ENCODE results near the gene RPS17. TPM values are rescaled to one million over a fixed set of nuclear protein-coding genes. Genes with fewer than 3 reads are reported as not detected.
"Not testable (repeated sequence)": the region's sequence is repeated elsewhere in the genome, so short reads cannot be mapped to it uniquely, and the experiment has no call there.

RPS17 gene
- total RNA-seq, 1 experiment from 2014 or later: 1,992 TPM

DNA sequence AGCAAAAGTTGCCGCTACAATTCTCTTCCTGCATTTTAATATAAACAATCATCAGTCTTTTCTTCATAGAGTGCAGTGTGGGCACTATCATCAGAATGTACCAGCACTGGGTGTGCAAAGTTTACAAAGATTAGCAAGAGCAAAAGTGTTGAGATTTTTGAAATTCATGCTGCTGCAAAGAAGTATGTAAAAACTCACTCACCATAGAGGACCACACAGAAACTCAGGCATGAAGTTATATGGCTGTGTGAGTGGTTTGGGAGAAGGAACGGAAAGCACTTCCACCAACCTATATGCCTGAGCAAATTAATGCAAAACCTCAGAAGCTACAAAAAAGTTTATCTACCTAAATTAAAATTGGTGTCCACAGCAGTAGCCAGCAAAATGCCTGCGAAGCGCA, 32.6 kb downstream of the RPS17 start:
- BruUV-seq (replicated peaks); H3K9me3 ChIP-seq; intact Hi-C loops (cut with micrococcal nuclease; ENCODE audit: unreplicated experiment); POLR2A ChIA-PET; H3K9me3 Mint-ChIP-seq (ENCODE audit: unreplicated experiment); H3K4me1 ChIP-seq; H3K4me3 ChIP-seq (ENCODE audit: low read depth, low read length); CTCF ChIA-PET; DNase-seq; H3K27me3 ChIP-seq (replicated peaks; ENCODE audit: control insufficient read depth, insufficient read depth, low read length); H3K27me3 Mint-ChIP-seq (ENCODE audit: insufficient read depth, unreplicated experiment); H3K36me3 Mint-ChIP-seq (ENCODE audit: insufficient read depth, unreplicated experiment); H3K4me1 Mint-ChIP-seq (ENCODE audit: low read depth, unreplicated experiment); H3K27ac Mint-ChIP-seq (ENCODE audit: unreplicated experiment); H3K4me3 Mint-ChIP-seq (ENCODE audit: unreplicated experiment); H3K36me3 ChIP-seq (ENCODE audit: control insufficient read depth, insufficient read depth, low read length): not testable (repeated sequence)

DNA sequence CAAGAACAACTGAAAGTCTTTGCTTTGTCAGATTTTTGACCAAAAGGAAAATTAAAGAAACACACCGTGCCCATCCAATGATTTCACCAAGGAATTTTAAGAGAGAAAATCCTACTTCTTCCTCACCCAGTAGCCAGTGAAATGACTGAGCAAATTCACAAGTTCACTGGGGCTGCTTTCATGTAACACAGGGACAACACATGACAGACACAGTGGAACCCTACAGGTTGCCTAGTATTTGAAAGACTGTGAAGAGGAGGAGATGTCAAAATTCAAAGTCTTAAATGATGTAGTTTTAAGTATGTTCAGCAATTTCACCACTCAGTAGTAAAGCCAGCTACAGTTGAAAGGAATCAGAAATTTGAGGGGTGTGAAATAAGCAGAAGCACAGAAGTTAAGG, 33.2 kb downstream of the RPS17 start:
- POLR2A ChIA-PET; H3K9me3 ChIP-seq; H3K36me3 ChIP-seq (ENCODE audit: control insufficient read depth, insufficient read depth, low read length); H3K4me1 Mint-ChIP-seq (ENCODE audit: low read depth, unreplicated experiment); H3K36me3 Mint-ChIP-seq (ENCODE audit: insufficient read depth, unreplicated experiment); CTCF ChIA-PET; H3K27me3 Mint-ChIP-seq (ENCODE audit: insufficient read depth, unreplicated experiment); H3K4me1 ChIP-seq; H3K27me3 ChIP-seq (replicated peaks; ENCODE audit: control insufficient read depth, insufficient read depth, low read length); BruUV-seq (replicated peaks); H3K9me3 Mint-ChIP-seq (ENCODE audit: unreplicated experiment); intact Hi-C loops (cut with micrococcal nuclease; ENCODE audit: unreplicated experiment); H3K27ac Mint-ChIP-seq (ENCODE audit: unreplicated experiment); H3K4me3 ChIP-seq (ENCODE audit: low read depth, low read length); H3K4me3 Mint-ChIP-seq (ENCODE audit: unreplicated experiment); DNase-seq: not testable (repeated sequence)

DNA sequence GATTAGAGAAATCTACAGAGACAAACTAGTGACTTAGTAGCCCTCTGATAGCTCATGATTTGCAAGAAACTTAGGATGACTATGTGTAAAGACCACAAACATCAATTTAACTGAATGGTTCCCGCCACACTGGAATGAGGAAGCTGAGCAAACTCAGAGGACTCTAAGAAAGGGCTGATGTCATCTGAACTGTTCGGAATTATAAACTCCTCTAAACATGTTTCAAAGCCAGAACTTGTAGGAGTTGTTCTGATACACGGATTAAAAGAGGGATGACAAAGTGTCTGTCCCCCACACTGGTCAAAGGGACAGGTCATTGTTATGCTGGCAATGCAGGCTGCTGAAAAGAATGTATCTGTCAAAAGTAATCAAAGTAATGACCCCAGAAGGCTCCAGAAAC, 34.4 kb downstream of the RPS17 start:
- H3K27me3 Mint-ChIP-seq (ENCODE audit: insufficient read depth, unreplicated experiment); DNase-seq; CTCF ChIA-PET; H3K27ac Mint-ChIP-seq (ENCODE audit: unreplicated experiment); H3K36me3 Mint-ChIP-seq (ENCODE audit: insufficient read depth, unreplicated experiment); H3K4me3 Mint-ChIP-seq (ENCODE audit: unreplicated experiment); H3K4me3 ChIP-seq (ENCODE audit: low read depth, low read length); H3K4me1 ChIP-seq; BruUV-seq (replicated peaks); H3K4me1 Mint-ChIP-seq (ENCODE audit: low read depth, unreplicated experiment); POLR2A ChIA-PET; H3K27me3 ChIP-seq (replicated peaks; ENCODE audit: control insufficient read depth, insufficient read depth, low read length); H3K36me3 ChIP-seq (ENCODE audit: control insufficient read depth, insufficient read depth, low read length); H3K9me3 Mint-ChIP-seq (ENCODE audit: unreplicated experiment); H3K9me3 ChIP-seq; intact Hi-C loops (cut with micrococcal nuclease; ENCODE audit: unreplicated experiment): not testable (repeated sequence)

DNA sequence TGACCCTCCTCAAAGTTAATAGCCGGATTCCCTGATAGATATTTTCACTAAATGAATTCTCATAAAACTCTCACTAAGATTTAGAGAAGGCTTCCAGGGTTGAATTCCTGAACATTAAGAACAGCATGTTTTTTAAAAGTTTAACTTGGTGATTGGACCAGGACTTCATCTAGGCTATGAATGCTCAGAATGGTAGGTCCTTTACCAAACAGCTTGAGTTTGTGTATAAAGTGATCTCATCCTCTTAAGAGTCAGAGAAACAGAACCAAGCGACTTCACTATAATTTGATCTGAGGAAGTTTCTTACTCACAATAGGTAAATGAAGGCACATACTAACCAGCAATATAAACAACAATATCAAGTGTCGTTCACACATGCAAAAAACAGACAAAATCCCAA, 36.2 kb downstream of the RPS17 start:
- POLR2A ChIA-PET; H3K36me3 Mint-ChIP-seq (ENCODE audit: insufficient read depth, unreplicated experiment): not testable (repeated sequence)

DNA sequence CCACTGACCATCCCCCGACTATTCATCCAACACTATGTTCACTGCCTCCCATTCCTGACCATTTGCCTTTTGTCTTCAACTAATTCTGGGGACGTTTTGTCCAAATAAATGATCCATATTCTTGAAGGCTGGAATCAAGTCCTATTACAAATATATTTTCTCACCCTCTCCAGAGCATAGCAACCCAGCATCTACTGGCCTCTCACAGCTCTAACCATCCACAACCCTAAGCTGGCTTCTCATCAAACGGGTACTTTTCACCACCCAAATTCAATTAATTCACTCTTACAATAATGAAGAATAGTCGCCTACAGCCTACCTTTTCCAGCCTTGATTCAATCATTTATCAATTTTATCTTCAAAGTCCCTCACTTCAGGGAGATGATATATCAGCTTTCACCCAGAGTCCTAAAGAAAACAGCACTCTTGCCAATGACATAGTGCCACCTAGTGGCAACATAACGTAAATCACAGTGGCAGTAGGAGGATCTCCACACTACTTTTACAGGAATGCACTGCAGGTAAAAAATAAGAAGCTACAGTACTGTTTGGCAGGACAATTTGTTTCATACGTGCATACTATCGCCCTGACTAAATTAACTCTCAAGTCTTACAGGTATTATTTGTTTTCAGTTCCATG, 37.4 kb downstream of the RPS17 start:
- H3K36me3 Mint-ChIP-seq (ENCODE audit: insufficient read depth, unreplicated experiment); H3K9me3 ChIP-seq; CTCF ChIA-PET; H3K4me3 Mint-ChIP-seq (ENCODE audit: unreplicated experiment); H3K27me3 ChIP-seq (replicated peaks; ENCODE audit: control insufficient read depth, insufficient read depth, low read length); H3K4me3 ChIP-seq (ENCODE audit: low read depth, low read length); H3K36me3 ChIP-seq (ENCODE audit: control insufficient read depth, insufficient read depth, low read length); BruUV-seq (replicated peaks); H3K4me1 Mint-ChIP-seq (ENCODE audit: low read depth, unreplicated experiment); intact Hi-C loops (cut with micrococcal nuclease; ENCODE audit: unreplicated experiment); H3K27me3 Mint-ChIP-seq (ENCODE audit: insufficient read depth, unreplicated experiment); H3K4me1 ChIP-seq; H3K27ac Mint-ChIP-seq (ENCODE audit: unreplicated experiment); POLR2A ChIA-PET; H3K9me3 Mint-ChIP-seq (ENCODE audit: unreplicated experiment): not testable (repeated sequence)
- peak in 1 of 2 experiments; percentile 13 for DNase-seq
- TF ChIP-seq, protein P1, sequence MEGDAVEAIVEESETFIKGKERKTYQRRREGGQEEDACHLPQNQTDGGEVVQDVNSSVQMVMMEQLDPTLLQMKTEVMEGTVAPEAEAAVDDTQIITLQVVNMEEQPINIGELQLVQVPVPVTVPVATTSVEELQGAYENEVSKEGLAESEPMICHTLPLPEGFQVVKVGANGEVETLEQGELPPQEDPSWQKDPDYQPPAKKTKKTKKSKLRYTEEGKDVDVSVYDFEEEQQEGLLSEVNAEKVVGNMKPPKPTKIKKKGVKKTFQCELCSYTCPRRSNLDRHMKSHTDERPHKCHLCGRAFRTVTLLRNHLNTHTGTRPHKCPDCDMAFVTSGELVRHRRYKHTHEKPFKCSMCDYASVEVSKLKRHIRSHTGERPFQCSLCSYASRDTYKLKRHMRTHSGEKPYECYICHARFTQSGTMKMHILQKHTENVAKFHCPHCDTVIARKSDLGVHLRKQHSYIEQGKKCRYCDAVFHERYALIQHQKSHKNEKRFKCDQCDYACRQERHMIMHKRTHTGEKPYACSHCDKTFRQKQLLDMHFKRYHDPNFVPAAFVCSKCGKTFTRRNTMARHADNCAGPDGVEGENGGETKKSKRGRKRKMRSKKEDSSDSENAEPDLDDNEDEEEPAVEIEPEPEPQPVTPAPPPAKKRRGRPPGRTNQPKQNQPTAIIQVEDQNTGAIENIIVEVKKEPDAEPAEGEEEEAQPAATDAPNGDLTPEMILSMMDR (IDR thresholded peaks at IDR 0.05; ENCODE audit: insufficient read depth in 1 of 2, low read depth in 1 of 2, low read length in 1 of 2, severe bottlenecking in 1 of 2, unreplicated experiment in 1 of 2): peak in 1 of 2 experiments; percentile 5

More for the DNA sequence above, 36.2 kb downstream of the RPS17 start:
- H3K9me3 Mint-ChIP-seq (ENCODE audit: unreplicated experiment); H3K27ac Mint-ChIP-seq (ENCODE audit: unreplicated experiment); H3K4me3 Mint-ChIP-seq (ENCODE audit: unreplicated experiment); H3K27me3 Mint-ChIP-seq (ENCODE audit: insufficient read depth, unreplicated experiment); H3K27me3 ChIP-seq (replicated peaks; ENCODE audit: control insufficient read depth, insufficient read depth, low read length); H3K9me3 ChIP-seq; H3K4me1 ChIP-seq; H3K4me3 ChIP-seq (ENCODE audit: low read depth, low read length); H3K36me3 ChIP-seq (ENCODE audit: control insufficient read depth, insufficient read depth, low read length); DNase-seq; BruUV-seq (replicated peaks); intact Hi-C loops (cut with micrococcal nuclease; ENCODE audit: unreplicated experiment); H3K4me1 Mint-ChIP-seq (ENCODE audit: low read depth, unreplicated experiment); CTCF ChIA-PET: not testable (repeated sequence)

DNA sequence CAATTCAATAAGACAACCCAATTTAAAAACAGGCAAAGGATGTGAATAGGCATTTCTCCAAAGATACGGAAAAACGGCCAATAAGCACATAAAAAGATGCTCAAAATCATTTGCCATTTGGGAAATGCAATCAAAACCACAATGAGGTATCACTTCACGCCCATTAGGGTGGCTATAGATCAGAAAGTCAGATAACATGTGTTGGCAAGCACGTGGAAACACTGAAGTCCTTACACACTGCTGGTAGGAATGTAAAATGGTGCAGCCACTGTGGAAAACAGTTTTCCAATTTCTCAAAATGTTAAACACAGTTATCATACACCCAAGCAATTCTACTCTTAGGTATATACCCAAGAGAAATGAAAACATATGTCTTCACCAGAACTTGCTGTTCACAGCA, 39.5 kb downstream of the RPS17 start:
- DNase-seq; H3K9me3 ChIP-seq; intact Hi-C loops (cut with micrococcal nuclease; ENCODE audit: unreplicated experiment); POLR2A ChIA-PET; BruUV-seq (replicated peaks); H3K27me3 Mint-ChIP-seq (ENCODE audit: insufficient read depth, unreplicated experiment); H3K9me3 Mint-ChIP-seq (ENCODE audit: unreplicated experiment); H3K4me1 ChIP-seq; H3K36me3 Mint-ChIP-seq (ENCODE audit: insufficient read depth, unreplicated experiment); H3K27ac Mint-ChIP-seq (ENCODE audit: unreplicated experiment); H3K4me3 ChIP-seq (ENCODE audit: low read depth, low read length); H3K4me3 Mint-ChIP-seq (ENCODE audit: unreplicated experiment); CTCF ChIA-PET; H3K27me3 ChIP-seq (replicated peaks; ENCODE audit: control insufficient read depth, insufficient read depth, low read length); H3K36me3 ChIP-seq (ENCODE audit: control insufficient read depth, insufficient read depth, low read length); H3K4me1 Mint-ChIP-seq (ENCODE audit: low read depth, unreplicated experiment): not testable (repeated sequence)
